Fibroblast of lung (primary cell): ENCODE results near the gene COL5A2. TPM values are rescaled to one million over a fixed set of nuclear protein-coding genes. Genes with fewer than 3 reads are reported as not detected.

Experiments used
- DNase-seq, 2 donors: peaks; one replicate each; pipeline versions ENCODE4 v3.0.0 to v3.0.0-alpha.2; 2010; ENCODE audit warnings: low read depth in 2 of 2
- H2AFZ ChIP-seq: 2 replicates; pipeline ENCODE4 v1.5.1; 2012; ENCODE audit warnings: low read length, control low read depth, inconsistent platforms
- H3K27ac ChIP-seq: 2 replicates; pipeline ENCODE4 v1.5.1; 2011; ENCODE audit warnings: low read length, control low read depth; ENCODE audit not compliant: insufficient read depth
- H3K27me3 ChIP-seq: 2 replicates; pipeline ENCODE4 v1.5.1; 2011; ENCODE audit warnings: mild to moderate bottlenecking, low read length; ENCODE audit not compliant: control insufficient read depth, insufficient read depth
- H3K36me3 ChIP-seq: 2 replicates; pipeline ENCODE4 v1.5.1; 2011; ENCODE audit warnings: low read length; ENCODE audit not compliant: control insufficient read depth, insufficient read depth
- H3K4me1 ChIP-seq: 2 replicates; pipeline ENCODE4 v1.5.1; 2011; ENCODE audit warnings: low read length; ENCODE audit not compliant: control insufficient read depth, insufficient read depth; ENCODE audit errors: extremely low read depth
- H3K4me2 ChIP-seq: 2 replicates; pipeline ENCODE4 v1.5.1; 2011; ENCODE audit warnings: low read length, control low read depth; ENCODE audit not compliant: insufficient read depth; ENCODE audit errors: extremely low read depth
- H3K4me3 ChIP-seq, 4 experiments: fragments of 200-600 bp in 1 of 4; sonication (generic) in 1 of 4; replicated peaks in 1 of 4; 2 replicates each; pipeline ENCODE4 v1.5.1; 2011 to 2016; ENCODE audit warnings: low read length in 4 of 4, low read depth in 3 of 4, mild to moderate bottlenecking in 3 of 4, control low read depth in 2 of 4, inconsistent platforms in 1 of 4, mixed read lengths in 1 of 4; ENCODE audit not compliant: insufficient read depth in 1 of 4; ENCODE audit errors: control extremely low read depth in 1 of 4
- H3K79me2 ChIP-seq: 2 replicates; pipeline ENCODE4 v1.5.1; 2012; ENCODE audit warnings: mild to moderate bottlenecking, low read length, inconsistent platforms; ENCODE audit not compliant: control insufficient read depth, insufficient read depth
- H3K9ac ChIP-seq: 2 replicates; pipeline ENCODE4 v1.5.1; 2011; ENCODE audit warnings: mild to moderate bottlenecking, low read length, control low read depth; ENCODE audit not compliant: insufficient read depth
- H3K9me3 ChIP-seq: 2 replicates; pipeline ENCODE4 v1.5.1; 2012; ENCODE audit warnings: low read depth, low read length; ENCODE audit not compliant: control insufficient read depth, insufficient read depth
- H4K20me1 ChIP-seq: 2 replicates; pipeline ENCODE4 v1.5.1; 2011; ENCODE audit warnings: low read length; ENCODE audit not compliant: control insufficient read depth, insufficient read depth; ENCODE audit errors: extremely low read depth
- CTCF ChIP-seq, 2 donors: IDR thresholded peaks in 1 of 2; conservative IDR thresholded peaks in 1 of 2; 1 replicate in 1 of 2; 2 replicates in 1 of 2; pipeline ENCODE4 v1.5.1; 2011 to 2012; ENCODE audit warnings: low read length in 2 of 2, control low read depth in 1 of 2, inconsistent platforms in 1 of 2, low read depth in 1 of 2, mild to moderate bottlenecking in 1 of 2
- EZH2 ChIP-seq: IDR thresholded peaks from 2 replicates; pipeline ENCODE4 v1.5.1; 2012; ENCODE audit warnings: low read length, control low read depth, mild to moderate bottlenecking; ENCODE audit errors: missing control alignments
- polyA plus RNA-seq, 2 donors: library from polyadenylated mRNA; depleted of rRNA in 1 of 2; stranded (reverse) in 1 of 2; unstranded in 1 of 2; fragments of >200 nt; gene quantifications; 2 replicates each; pipeline ENCODE4 v1.2.1, GENCODE V29; 2011 to 2012; ENCODE audit warnings: missing spikeins in 1 of 2
- total RNA-seq: library from RNA; depleted of rRNA; stranded (reverse); fragments of >200 nt; gene quantifications from 2 replicates; pipeline ENCODE4 v1.2.1, GENCODE V29; 2014

Gene COL5A2
- total and polyA plus RNA-seq, 2 donors (not counting 1 experiment from before 2014, with no cell fraction given), result 253 to 353 TPM

GRCh38 chr2:189143925-189144324 lies 35.6 kb downstream of the COL5A2 start:
- Histone ChIP-seq H3K36me3 (no peaks in the 10 kb centered on the region), H3K79me2 (peaks cover 79% of the 10 kb centered on the region), H3K9me3 (no peaks in the 10 kb centered on the region), H2AFZ (no peak overlapping the region), H3K27ac (peak overlapping the region; percentile 46), H3K4me3 (no peak overlapping the region), H3K4me1 (peaks cover 3% of the 10 kb centered on the region), H3K27me3 (no peaks in the 10 kb centered on the region), H3K4me2 (no peak overlapping the region), H3K9ac (no peak overlapping the region), H4K20me1 (no peaks in the 10 kb centered on the region)
- DNase-seq, result peak; percentile 68 to 94
- no peak for TF ChIP-seq CTCF (conservative IDR thresholded peaks at IDR 0.05 in 1 of 2, IDR thresholded peaks at IDR 0.05 in 1 of 2; ENCODE audit: low read depth in 1 of 2, low read length in 2 of 2)
- no peak for TF ChIP-seq EZH2

- H3K9ac ChIP-seq, result no peak overlapping the region
Observed at GRCh38 chr2:189142893-189143759, 36.4 kb downstream of the COL5A2 start.

More at GRCh38 chr2:189142893-189143759, 36.4 kb downstream of the COL5A2 start:
- Histone ChIP-seq H3K36me3 (no peaks in the 10 kb centered on the region), H3K27me3 (no peaks in the 10 kb centered on the region), H3K9me3 (no peaks in the 10 kb centered on the region), H3K27ac (no peak overlapping the region), H3K4me1 (peaks cover 3% of the 10 kb centered on the region), H3K4me3 (no peak overlapping the region), H3K79me2 (peaks cover 79% of the 10 kb centered on the region), H2AFZ (no peak overlapping the region), H3K4me2 (no peak overlapping the region), H4K20me1 (no peaks in the 10 kb centered on the region)
- peak; percentile 28 to 54 for DNase-seq
- TF ChIP-seq EZH2, result no peak
- TF ChIP-seq CTCF (conservative IDR thresholded peaks at IDR 0.05 in 1 of 2, IDR thresholded peaks at IDR 0.05 in 1 of 2; ENCODE audit: low read depth in 1 of 2, low read length in 2 of 2), result peak; percentile 36 to 61
